ENCODE data around the gene NOD1. TPM values are rescaled to one million over a fixed set of nuclear protein-coding genes. Genes with fewer than 3 reads are reported as not detected.

Gene NOD1
- total and polyA plus RNA-seq, 2 of the 8 experiments (the other 6 are each of a cell fraction or from before 2014, with no cell fraction given), result 3.8 to 6.5 TPM

GRCh38 chr7:30428246-30429155 lies 50.1 kb downstream of the NOD1 start:
- Histone ChIP-seq H2BK20ac (ENCODE audit: low read length) (no peak overlapping the region), H3K56ac (replicated peaks; ENCODE audit: insufficient read length, low read depth, low read length) (no peak overlapping the region), H2BK5ac (ENCODE audit: low read depth, low read length) (no peak overlapping the region), H2AK5ac (ENCODE audit: low read depth, low read length) (no peak overlapping the region), H3K4me1 (replicated peaks in 1 of 4; ENCODE audit: control insufficient read depth in 3 of 4, insufficient read depth in 4 of 4, low read length in 3 of 4) (peaks cover 2 to 6% (median 5%) of the 10 kb centered on the region in 4 experiments; a peak in 4 of 7 replicates), H3K9ac (replicated peaks in 1 of 4; ENCODE audit: extremely low read depth in 1 of 4, low read depth in 3 of 4, low read length in 3 of 4) (no peak overlapping the region), H3K36me3 (ENCODE audit: control insufficient read depth in 2 of 4, insufficient read depth in 4 of 4, low read length in 3 of 4) (no peaks in the 10 kb centered on the region), H3K4me2 (ENCODE audit: insufficient read depth in 1 of 2, low read depth in 2 of 2, low read length in 2 of 2) (no peak overlapping the region), H3K18ac (ENCODE audit: extremely low read depth, low read length) (no peak overlapping the region), H2BK120ac (replicated peaks; ENCODE audit: low read depth, low read length) (no peak overlapping the region), H3K4ac (replicated peaks; ENCODE audit: insufficient read length, low read depth, low read length) (no peak overlapping the region), H4K20me1 (replicated peaks in 1 of 2; ENCODE audit: control insufficient read depth in 1 of 2, insufficient read depth in 2 of 2, low read length in 2 of 2) (no peaks in the 10 kb centered on the region), H3K79me1 (ENCODE audit: low read depth, low read length) (no peaks in the 10 kb centered on the region; the same call in 1 of the 2 replicates), H3K27ac (ENCODE audit: low read depth, low read length) (no peak overlapping the region), H3K27me3 (replicated peaks in 1 of 4; ENCODE audit: control insufficient read depth in 3 of 4, extremely low read depth in 1 of 4, insufficient read depth in 3 of 4, low read length in 3 of 4) (no peaks in the 10 kb centered on the region), H2AFZ (ENCODE audit: low read length) (no peak overlapping the region), H3K4me3 (ENCODE audit: extremely low read depth in 1 of 4, insufficient read depth in 2 of 4, low read depth in 3 of 4, low read length in 4 of 4) (no peak overlapping the region), H3K14ac (ENCODE audit: insufficient read length) (no peak overlapping the region), H4K91ac (replicated peaks; ENCODE audit: insufficient read length, low read length) (no peak overlapping the region), H3K23me2 (ENCODE audit: low read depth, low read length) (no peaks in the 10 kb centered on the region), H4K5ac (ENCODE audit: insufficient read length, low read depth, low read length) (no peak overlapping the region), H4K8ac (ENCODE audit: extremely low read depth, insufficient read depth, low read length) (peak overlapping the region; percentile 83; the same call in 1 of the 2 replicates), H3K9me3 (ENCODE audit: insufficient read depth in 2 of 2, low read depth in 1 of 2, low read length in 1 of 2) (no peaks in the 10 kb centered on the region), H3K79me2 (ENCODE audit: control insufficient read depth in 1 of 2, insufficient read depth in 2 of 2, low read length in 2 of 2) (no peaks in the 10 kb centered on the region), H3K23ac (ENCODE audit: insufficient read length) (no peak overlapping the region), H2BK15ac (ENCODE audit: low read length) (no peak overlapping the region), H2BK12ac (ENCODE audit: low read depth, low read length) (no peak overlapping the region)
- ChIA-PET POLR2A (ENCODE audit: partially characterized antibody) (no interaction called here), CTCF (ENCODE audit: partially characterized antibody) (interaction anchor here (0.8 to 1.5 kb wide), 5 partner anchors 17 to 264 kb away, joined by 3 to 5 read pairs (median 4); no protein-coding TSS in a partner anchor)
- no peak for TF ChIP-seq BCL11A (IDR thresholded peaks at IDR 0.05; ENCODE audit: low read depth in 2 of 2, low read length in 2 of 2)
- DNase-seq (ENCODE audit: low read depth in 1 of 2, low spot score in 2 of 2) (no peak), FAIRE-seq (no peak)
- 86% methylated on average over 7 of the region's 7 CpGs; no CpG with 5 or more reads in 1 of the 2 experiments for WGBS, 2 experiments (ENCODE audit: extremely low coverage in 1 of 2, insufficient coverage in 1 of 2, insufficient read length in 1 of 2, insufficient replicate concordance in 2 of 2, low coverage in 1 of 2, low lambda C conversion rate in 2 of 2, missing lambda C conversion rate in 1 of 2)

All from H1 (cell line).